SKM-1 (cell line): Measurements from ENCODE around the gene SCGN.
A peak's percentile ranks its signal among the peaks of the same experiment; 100 is the strongest.
"Not testable (repeated sequence)": the region's sequence is repeated elsewhere in the genome, so short reads cannot be mapped to it uniquely, and the experiment has no call there.

Experiments
- DNase-seq: peaks from one replicate; lab custom pipeline; 2025; ENCODE audit not compliant: unreplicated experiment; lab: John Stamatoyannopoulos, UW

The SCGN gene

DNA sequence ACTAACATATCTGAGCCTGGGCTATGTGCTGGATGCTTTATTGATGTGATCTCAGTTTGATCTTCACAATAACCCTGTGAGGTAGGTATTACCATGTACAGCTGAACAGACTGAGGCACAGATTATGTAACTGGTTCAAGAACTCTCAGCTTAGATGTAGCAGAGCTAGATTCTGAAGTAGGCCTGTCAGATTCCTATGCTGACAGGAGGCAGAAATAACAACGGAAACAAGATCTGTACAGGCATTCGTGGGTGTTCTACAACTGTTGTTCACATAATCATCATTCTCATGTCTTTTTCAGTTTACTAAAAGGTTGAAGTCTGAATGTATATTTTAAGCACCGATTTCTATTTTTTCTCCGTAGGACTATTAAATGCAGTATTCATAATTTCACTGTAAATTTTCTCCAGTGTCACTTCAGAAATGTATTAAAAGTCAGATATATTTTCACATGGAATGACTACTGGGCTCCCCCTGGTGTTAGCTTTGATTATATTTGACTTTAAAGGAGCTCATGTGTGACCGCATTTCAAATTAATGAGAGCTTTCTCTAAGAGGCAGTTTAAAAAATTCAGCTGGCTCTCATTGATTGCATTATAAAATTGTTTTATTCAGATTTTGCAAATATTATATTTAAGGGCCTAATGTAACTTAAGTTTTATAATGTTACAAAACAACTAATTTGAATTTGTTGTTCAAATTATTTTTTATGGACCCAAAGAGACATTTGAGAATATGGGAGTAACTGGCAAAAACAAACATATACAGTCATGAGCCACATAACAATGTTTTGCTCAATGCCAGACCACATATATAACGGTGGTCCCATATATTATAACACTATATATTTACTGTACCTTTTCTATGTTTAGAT lies 66.1 kb downstream of the SCGN start:
- peak; percentile 12 for DNase-seq

DNA sequence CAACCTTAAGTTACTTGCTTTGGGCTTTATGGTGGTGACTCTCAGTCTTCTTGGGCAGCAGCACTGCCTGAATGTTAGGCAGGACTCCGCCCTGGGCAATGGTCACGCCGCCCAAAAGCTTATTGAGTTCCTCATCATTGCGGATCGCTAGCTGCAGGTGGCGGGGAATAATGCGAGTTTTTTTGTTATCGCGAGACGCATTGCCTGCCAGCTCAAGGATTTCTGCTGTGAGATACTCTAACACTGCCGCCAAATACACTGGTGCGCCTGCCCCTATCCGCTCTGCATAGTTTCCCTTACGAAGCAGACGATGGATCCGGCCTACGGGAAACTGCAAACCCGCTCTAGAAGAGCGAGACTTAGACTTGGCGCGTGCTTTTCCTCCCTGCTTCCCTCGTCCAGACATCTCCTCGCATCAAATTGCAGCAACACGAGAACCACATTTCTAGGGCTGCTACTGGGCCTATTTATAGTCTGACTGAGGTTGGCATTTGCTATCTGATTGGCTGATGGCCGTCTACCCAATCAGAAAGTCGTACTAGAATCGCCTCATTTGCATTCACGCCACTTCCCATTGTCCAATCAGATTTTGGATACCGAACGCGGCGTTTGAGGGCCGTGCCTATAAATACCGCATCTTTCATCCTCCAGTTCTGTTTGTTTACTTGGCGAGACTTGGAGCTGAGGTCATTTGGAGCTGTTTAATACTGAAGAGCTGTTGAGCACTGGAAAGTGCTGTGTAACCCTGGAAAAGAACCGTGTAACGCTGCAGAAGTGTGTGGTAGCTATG lies 74.3 kb downstream of the SCGN start:
- DNase-seq, result no peak

DNA sequence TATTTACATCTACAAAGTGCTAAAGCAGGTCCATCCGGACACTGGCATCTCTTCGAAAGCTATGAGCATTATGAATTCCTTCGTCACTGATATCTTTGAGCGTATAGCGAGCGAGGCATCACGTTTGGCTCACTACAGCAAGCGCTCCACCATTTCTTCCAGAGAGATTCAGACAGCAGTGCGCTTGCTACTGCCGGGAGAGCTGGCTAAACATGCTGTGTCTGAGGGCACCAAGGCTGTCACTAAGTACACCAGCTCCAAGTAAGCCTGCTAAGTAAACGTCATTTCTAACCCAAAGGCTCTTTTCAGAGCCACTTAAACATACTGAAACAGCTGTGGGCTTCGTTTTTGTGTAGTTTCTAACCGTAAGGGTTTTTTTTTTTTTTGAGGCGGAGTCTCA lies 75.0 kb downstream of the SCGN start:
- DNase-seq, result no peak

DNA sequence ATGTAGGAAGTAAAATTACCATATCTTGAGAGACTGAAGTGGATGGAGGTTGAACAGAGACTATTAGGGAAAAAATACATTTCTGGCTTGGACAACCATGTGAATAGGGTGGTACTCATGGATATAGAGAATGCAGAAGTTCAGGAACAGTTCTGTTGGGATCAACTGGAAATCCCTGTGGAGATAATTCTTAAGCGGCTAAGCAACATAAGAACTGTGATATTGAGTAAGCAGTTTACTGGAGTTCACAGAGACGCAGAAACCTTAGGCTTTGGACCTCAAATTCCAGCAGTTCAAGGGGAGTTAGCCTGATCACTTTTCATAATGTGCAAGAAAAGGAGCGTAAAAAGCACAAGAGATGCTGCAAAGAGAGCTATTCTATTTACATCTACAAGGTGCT lies 78.9 kb downstream of the SCGN start:
- no peak for DNase-seq

DNA sequence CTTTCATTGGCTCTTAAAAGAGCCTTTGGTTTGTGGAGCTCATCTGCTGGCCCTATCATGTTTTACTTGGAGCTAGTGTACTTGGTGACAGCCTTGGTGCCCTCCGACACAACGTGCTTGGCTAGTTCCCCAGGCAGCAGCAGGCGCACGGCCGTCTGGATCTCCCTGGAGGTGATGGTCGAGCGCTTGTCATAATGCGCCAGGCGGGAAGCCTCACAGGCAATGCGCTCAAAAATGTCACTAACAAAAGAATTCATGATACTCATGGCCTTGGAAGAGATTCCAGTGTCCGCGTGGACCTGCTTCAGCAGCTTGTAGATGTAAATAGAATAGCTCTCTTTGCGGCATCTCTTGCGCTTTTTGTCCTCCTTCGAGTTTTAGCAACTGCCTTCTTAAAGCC lies 79.7 kb downstream of the SCGN start:
- no peak for DNase-seq

DNA sequence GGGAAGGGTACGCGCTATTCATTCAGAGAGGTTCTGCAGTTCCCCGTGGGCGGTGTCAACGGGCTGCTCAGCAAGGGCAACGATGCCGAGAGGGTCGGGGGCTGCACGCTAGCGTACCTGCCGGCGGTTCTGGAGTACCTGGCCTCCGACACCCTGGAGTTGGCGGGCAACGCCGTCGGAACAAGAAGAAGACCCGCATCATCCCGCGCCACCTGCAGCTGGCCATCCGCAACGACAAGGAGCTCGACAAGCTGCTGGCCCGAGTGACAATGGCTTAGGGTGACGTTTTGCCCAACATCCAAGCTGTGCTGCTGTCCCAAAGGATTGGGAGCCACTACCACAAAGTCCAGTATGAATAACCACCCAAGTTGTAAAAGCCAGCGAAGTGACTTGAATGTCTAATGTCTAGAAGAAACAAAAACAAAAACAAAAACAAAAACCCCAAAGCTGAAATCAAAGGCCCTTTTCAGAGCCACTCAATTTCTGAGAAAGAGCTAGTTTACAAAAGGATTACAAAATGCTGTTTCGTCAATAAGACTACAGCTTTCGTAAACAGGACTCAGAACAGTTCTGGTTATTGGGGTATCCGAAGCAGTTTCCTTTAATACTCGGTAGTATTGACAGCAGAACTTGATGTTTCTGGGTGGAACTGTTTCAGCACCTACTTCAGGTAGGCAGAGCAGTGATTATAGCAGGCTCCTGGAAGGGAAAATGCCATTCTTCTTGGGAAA lies 80.6 kb downstream of the SCGN start:
- no peak for DNase-seq

DNA sequence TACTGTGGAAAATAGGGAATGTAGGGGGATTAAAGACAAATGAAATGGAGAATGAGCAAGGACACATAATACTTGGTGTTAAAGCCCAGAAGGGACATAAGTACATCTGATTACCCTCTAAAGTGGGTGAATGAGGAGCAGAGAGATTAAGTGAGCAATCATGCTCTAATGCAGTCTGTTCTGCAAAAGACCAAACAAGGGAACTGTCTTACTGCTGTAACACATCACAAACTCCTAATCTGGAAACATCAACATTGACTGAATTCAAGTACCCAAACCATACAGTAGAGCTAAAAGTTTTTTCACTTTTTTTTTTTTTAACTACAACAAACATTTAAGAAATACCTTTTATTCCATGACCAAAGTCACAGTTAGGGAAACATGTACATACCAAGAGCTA lies 83.2 kb downstream of the SCGN start:
- no peak for DNase-seq

DNA sequence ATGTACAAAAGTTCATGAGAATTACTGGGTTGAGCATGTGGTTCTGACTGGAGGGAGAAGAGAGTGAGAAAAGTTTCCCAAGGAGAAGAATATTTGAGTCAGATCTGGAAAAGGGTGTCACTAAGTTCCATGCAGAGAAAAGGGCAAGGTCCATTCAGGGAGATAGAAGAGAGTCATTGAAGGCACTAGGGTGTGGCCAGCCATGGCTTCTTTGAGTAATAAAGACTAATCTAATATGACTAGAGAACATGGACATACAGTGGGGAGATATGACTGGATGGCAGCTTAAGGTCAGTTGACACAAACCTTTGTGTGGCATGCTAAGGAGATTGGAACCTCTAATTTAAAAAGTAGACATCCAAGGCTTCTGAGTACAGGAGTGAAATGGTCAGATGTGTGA lies 91.9 kb downstream of the SCGN start:
- DNase-seq, result no peak

DNA sequence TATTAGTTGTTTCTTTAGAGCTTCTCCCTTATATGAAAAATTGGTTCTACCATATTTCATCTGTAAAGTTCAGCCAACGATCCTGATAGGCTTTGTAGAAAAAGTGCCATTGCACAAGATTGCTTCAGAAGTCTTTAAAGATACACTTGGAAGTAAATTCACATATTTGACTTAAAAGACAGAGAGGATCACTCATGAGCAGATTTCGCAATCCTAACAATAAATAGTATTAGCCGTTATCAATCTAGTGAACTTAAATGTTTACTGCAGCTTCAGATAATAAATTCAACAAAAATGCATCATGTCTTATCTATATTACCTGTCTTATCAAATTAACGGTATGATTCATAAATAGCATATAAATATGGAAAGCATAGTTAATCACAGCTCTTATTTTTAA lies 93.8 kb downstream of the SCGN start:
- DNase-seq, result no peak

DNA sequence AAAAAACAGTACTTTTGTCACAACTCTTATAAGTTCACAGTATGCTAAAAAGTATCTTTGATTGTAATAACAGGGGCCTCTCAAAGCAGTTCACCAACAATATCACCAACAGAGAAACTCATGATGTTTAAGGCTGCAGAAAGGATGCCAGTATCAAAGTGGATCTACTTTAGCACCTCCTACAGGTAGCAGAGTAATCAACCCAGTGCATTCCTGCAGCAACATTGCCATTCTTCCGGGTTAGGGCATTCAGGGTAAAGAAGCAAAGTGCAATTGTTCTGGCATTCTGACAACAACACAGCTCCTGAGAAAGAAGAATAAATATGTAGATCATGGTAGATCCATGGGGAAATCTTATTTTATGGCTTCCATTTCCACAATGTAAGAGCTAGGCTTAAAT lies 95.0 kb downstream of the SCGN start:
- DNase-seq, result no peak

DNA sequence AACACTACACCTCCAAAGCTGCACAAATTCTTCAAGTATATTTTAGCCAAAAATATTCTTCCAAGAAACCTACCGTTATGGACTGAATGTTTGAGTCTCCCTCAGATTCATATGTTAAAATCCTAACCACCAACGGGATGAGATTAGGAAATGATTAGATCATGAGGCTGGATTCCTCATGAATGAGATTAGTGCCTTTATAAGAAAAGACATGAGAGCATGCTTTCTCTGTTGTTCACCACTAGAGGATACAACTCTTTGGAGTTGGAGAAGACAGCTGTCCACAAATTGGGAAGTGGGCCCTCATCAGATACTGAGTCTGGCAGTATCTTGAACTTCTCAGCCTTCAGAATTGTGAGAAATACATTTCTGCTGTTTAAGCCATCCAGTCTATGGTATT lies 95.5 kb downstream of the SCGN start:
- DNase-seq, result no peak

DNA sequence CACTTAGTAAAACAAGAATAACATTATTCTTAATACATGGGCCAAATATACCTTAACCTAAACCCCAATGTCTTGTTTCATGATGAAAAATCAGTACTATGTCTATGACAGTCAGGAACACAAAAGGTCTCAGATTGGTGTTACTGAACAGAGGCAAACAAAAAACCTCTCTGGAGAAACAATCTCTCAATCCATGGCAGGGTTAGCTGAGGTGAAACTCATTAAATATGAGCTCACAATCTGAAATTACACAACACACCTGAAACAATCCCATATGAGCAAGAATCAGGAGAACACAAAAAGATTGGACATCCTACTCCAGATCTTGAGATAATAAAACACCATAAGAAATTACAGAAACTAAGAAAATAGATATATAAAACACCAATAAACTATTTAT lies 96.0 kb downstream of the SCGN start:
- no peak for DNase-seq

DNA sequence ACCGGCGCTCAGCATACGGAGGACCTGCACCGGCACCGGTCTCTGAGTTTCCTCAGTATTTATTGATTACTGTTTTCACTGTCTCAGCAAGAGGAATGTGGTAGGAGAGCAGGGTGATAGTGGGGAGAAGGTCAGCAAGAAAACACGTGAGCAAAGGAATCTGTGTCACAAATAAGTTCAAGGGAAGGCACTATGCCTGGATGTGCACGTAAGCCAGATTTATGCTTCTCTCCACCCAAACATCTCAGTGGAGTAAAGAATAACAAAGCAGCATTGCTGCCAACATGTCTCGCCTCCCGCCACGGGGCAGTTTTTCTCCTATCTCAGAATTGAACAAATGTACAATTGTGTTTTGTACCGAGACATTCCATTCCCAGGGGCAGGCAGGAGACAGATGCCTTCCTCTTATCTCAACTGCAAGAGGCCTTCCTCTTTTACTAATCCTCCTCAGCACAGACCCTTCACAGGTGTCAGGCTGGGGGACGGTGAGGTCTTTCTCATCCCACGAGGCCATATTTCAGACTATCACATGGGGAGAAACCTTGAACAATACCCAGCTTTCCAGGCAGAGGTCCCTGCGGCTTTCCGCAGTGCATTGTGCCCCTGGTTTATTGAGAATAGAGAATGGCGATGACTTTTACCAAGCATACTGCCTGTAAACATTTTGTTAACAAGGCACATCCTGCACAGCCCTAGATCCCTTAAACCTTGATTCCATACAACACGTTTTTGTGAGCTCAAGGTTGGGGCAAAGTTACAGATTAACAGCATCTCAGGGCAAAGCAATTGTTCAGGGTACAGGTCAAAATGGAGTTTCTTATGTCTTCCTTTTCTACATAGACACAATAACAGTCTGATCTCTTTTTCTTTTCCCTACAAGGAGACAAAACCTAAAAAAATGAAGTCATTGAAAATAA lies 96.8 kb downstream of the SCGN start:
- not testable (repeated sequence) for DNase-seq

DNA sequence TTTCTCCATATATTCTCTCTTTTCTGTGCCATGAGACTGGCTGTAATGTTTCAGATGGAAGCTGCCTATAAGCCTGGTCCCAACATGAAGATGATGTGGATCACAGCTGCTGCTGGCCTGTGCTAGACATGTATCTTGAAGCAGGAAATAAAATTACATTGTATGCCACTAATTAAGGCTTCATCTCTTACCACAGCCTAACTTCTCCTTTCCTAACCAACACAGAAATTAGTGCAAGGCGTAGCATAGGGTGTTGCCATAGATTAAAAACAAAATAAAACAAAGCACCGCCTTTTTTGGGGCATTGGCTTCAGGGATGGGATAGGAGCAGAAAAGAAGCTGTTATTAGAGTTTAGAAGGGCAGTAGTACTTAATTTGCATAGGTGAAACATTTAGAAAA lies 97.8 kb downstream of the SCGN start:
- peak; percentile 79 for DNase-seq

DNA sequence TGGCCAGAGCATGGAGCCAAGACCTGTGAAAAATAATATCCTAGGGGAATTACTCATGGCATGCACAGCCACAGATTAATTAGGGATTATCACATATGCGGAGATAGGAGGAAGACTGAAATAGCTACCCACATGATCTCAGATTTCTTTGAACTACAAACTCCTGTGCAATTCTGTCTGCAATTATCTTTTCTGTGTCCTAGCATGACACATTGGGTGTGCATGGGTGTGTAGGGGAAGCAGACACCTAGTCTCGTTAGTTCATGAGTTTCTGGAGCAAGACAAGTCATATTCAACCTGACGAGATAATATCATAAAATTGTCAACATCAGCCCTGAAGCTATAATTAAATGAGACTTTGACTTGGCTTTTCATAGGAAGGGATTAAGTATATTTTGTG lies 98.9 kb downstream of the SCGN start:
- DNase-seq, result no peak
